Heart left ventricle (tissue), 16 donors: ENCODE data around the gene RGS17. TPM values are rescaled to one million over a fixed set of nuclear protein-coding genes. Genes with fewer than 3 reads are reported as not detected.

ENCODE experiments used
- ATAC-seq, 4 donors: fragments of 200-7000 bp; cut with Tn5 transposase; one replicate each; pipeline ENCODE4 v1.9.1; 2020 to 2022; ENCODE audit warnings: moderate library complexity in 4 of 4, mild to moderate bottlenecking in 3 of 4, moderate number of reproducible peaks in 1 of 4
- DNase-seq, 5 donors: peaks; one replicate each; pipeline ENCODE4 v3.0.0-alpha.2; 2020
- H3K27ac ChIP-seq, 12 donors: fragments of 200-600 bp; sonication (generic) in 4 of 12; one replicate each; pipeline versions ENCODE4 v1.5.0 to v1.8.0; 2016 to 2022; ENCODE audit warnings: mild to moderate bottlenecking in 2 of 12
- H3K27me3 ChIP-seq, 9 donors: fragments of 200-600 bp; sonication (generic) in 2 of 9; one replicate each; pipeline versions ENCODE4 v1.5.1 to v1.8.0; 2016 to 2022; ENCODE audit warnings: mild to moderate bottlenecking in 3 of 9
- H3K36me3 ChIP-seq, 9 donors: fragments of 200-600 bp; sonication (generic) in 2 of 9; one replicate each; pipeline versions ENCODE4 v1.5.0 to v1.8.0; 2018 to 2022; ENCODE audit warnings: mild to moderate bottlenecking in 2 of 9
- H3K4me1 ChIP-seq, 12 donors: fragments of 200-600 bp; sonication (generic) in 4 of 12; one replicate each; pipeline versions ENCODE4 v1.5.0 to v1.8.0; 2016 to 2022; ENCODE audit warnings: mild to moderate bottlenecking in 3 of 12
- H3K4me3 ChIP-seq, 12 donors: fragments of 200-600 bp; sonication (generic) in 4 of 12; one replicate each; pipeline versions ENCODE4 v1.5.0 to v1.8.0; 2017 to 2022; ENCODE audit warnings: mild to moderate bottlenecking in 9 of 12, moderate library complexity in 4 of 12
- H3K9me3 ChIP-seq, 12 donors: fragments of 200-600 bp; sonication (generic) in 4 of 12; one replicate each; pipeline versions ENCODE4 v1.5.0 to v1.8.0; 2016 to 2022; ENCODE audit warnings: mild to moderate bottlenecking in 1 of 12
- CTCF ChIP-seq, 12 donors: fragments of 200-600 bp; sonication (generic) in 4 of 12; IDR thresholded peaks; one replicate each; pipeline versions ENCODE4 v1.5.0 to v1.8.0; 2018 to 2022; ENCODE audit warnings: antibody characterized with exemption in 12 of 12, mild to moderate bottlenecking in 5 of 12
- POLR2A ChIP-seq, 2 donors: fragments of 450-650 bp; IDR thresholded peaks; one replicate each; pipeline ENCODE4 v1.6.1; 2017; ENCODE audit warnings: antibody characterized with exemption in 2 of 2, mild to moderate bottlenecking in 2 of 2, moderate library complexity in 2 of 2
- WGBS, 4 donors: extraction: QIAGEN DNeasy Blood & Tissue Kit in 2 of 4; methylation state at CpG; one replicate each; pipeline versions ENCODE4 v1.1.5 to v1.1.7; 2013 to 2018; 5-methylcytosine and 5-hydroxymethylcytosine counted together
- intact Hi-C, 10 donors: fragments of 100-400 bp; cut with DNase I; formaldehyde crosslinking; loops; one replicate each; pipeline versions ENCODE4 v1.11.1 to v1.14.2; 2022
- polyA plus RNA-seq, 2 donors: library from polyadenylated mRNA; stranded (reverse); fragments of 200-250 nt; gene quantifications; one replicate each; pipeline ENCODE4 v1.2.3, GENCODE V29; 2013
- total RNA-seq, 9 donors: library from RNA; depleted of rRNA in 2 of 9; stranded (reverse); fragments of >200 nt in 2 of 9; fragmentation: NEBNext Ultra II Directional in 3 of 9; extraction: Animal tissue kit (Norgen Biotek cat#: 25700) in 3 of 9; gene quantifications; one replicate each; pipeline versions ENCODE4 v1.1.0 to v1.2.4, GENCODE V29; 2016 to 2023
- donor health status: ischemic (EF 13 %, LVEDD 7.1; RV severe dilation, severe dysfunction).
- donor health status: healthy with polysubstance abuse.
- donor health status: DM: no; HTN: yes; CAD: no.
- donor health status: DM: no; HTN: no; CAD: no.
- donor health status: ischemic (EF 25% LVEDD 6.9; RV normal size, moderate dysfunction).
- donor health status: ischemic (EF 25% LVEDD 5.7; RV mildly dilated, moderate dysfunction).
- donor health status: healthy.
- donor health status: DM: yes; HTN: yes; CAD: no.
- donor health status: ischemic (EF 35%, LVEDD 5.7; RV mildly dilated, moderate dysfunction).
- donor health status: nonischemic (EF 11% LVEDD 7.7; RV severe dilation, severe dysfunction).
- donor health status: DM: yes; HTN: yes; CAD: no.
- donor health status: PGD.
- donor health status: ischemic (EF 29% LVEDD 5.4; RV normal size, mild dysfunction).
- donor health status: nonischemic (EF 23%, LVEDD 6.1; RV moderate dilation, normal function).

The RGS17 gene
- total and polyA plus RNA-seq, 11 donors, result under 0.01 to 0.53 (median 0.19) TPM; not detected in 1

- WGBS, 4 donors, result 55 to 68% (median 64%) methylated on average over 8 of the region's 8 CpGs
- intact Hi-C loops, result no loop called here
- no peak overlapping the region for H3K4me3 ChIP-seq
These were observed 40.7 kb downstream of the RGS17 start for GRCh38 chr6:153090241-153090930.

GRCh38 chr6:153088796-153089195 is 42.3 kb downstream of the RGS17 start:
- no peak overlapping the region for H3K27ac ChIP-seq
- WGBS, 4 donors, result 86 to 91% (median 89%) methylated on average over 3 of the region's 3 CpGs
- H3K4me1 ChIP-seq, result peaks cover 0 to 19% (median 0%) of the 10 kb centered on the region in 12 donors
- H3K4me3 ChIP-seq, result no peak overlapping the region
- no peaks in the 10 kb centered on the region for H3K9me3 ChIP-seq
- DNase-seq, result no peak
- TF ChIP-seq POLR2A (IDR thresholded peaks at IDR 0.05) (no peak), CTCF (IDR thresholded peaks at IDR 0.05) (no peak)
- H3K36me3 ChIP-seq, result no peaks in the 10 kb centered on the region
- no peaks in the 10 kb centered on the region for H3K27me3 ChIP-seq
- intact Hi-C loops, result no loop called here
- ATAC-seq, result no peak

More at GRCh38 chr6:153090241-153090930, 40.7 kb downstream of the RGS17 start:
- Histone ChIP-seq H3K36me3 (no peaks in the 10 kb centered on the region), H3K27me3 (no peaks in the 10 kb centered on the region), H3K4me1 (peaks cover 0 to 19% (median 0%) of the 10 kb centered on the region in 12 donors), H3K9me3 (no peaks in the 10 kb centered on the region), H3K27ac (no peak overlapping the region)
- TF ChIP-seq CTCF (IDR thresholded peaks at IDR 0.05) (no peak), POLR2A (IDR thresholded peaks at IDR 0.05) (no peak)
- DNase-seq (no peak), ATAC-seq (peak in 1 of 4 donors; percentile 74)

GRCh38 chr6:153087436-153087835 is 43.6 kb downstream of the RGS17 start:
- Histone ChIP-seq H3K4me1 (peaks cover 0 to 10% (median 0%) of the 10 kb centered on the region in 12 donors), H3K36me3 (no peaks in the 10 kb centered on the region), H3K27me3 (no peaks in the 10 kb centered on the region), H3K4me3 (no peak overlapping the region), H3K9me3 (no peaks in the 10 kb centered on the region), H3K27ac (no peak overlapping the region)
- intact Hi-C loops, result no loop called here
- DNase-seq (no peak), ATAC-seq (no peak)
- TF ChIP-seq POLR2A (IDR thresholded peaks at IDR 0.05), result no peak
- TF ChIP-seq CTCF (IDR thresholded peaks at IDR 0.05), result no peak

- intact Hi-C loops, result no loop called here
- DNase-seq (no peak), ATAC-seq (no peak)
- Histone ChIP-seq H3K27me3 (no peaks in the 10 kb centered on the region), H3K36me3 (no peaks in the 10 kb centered on the region), H3K9me3 (no peaks in the 10 kb centered on the region), H3K4me3 (no peak overlapping the region), H3K27ac (no peak overlapping the region), H3K4me1 (peaks cover 0 to 7% (median 0%) of the 10 kb centered on the region in 12 donors)
- 89 to 94% (median 92%) methylated on average over 5 of the region's 5 CpGs for WGBS, 4 donors
- TF ChIP-seq CTCF (IDR thresholded peaks at IDR 0.05), result no peak
- TF ChIP-seq POLR2A (IDR thresholded peaks at IDR 0.05), result no peak
These were observed 44.7 kb downstream of the RGS17 start for GRCh38 chr6:153086225-153086990.
